ENCODE data around the gene PTPN13. TPM values are rescaled to one million over a fixed set of nuclear protein-coding genes. Genes with fewer than 3 reads are reported as not detected.

The PTPN13 gene
- total RNA-seq, 1 donor from 2014 or later = 69.9 TPM

GRCh38 chr4:86841309-86841708 is 247.2 kb downstream of the PTPN13 start:
- intact Hi-C loops (cut with DNase I) = no loop called here
- ATAC-seq (no peak), DNase-seq (no peak)
- Histone ChIP-seq H3K27ac (no peak overlapping the region), H3K4me3 (no peak overlapping the region), H3K9me3 (no peaks in the 10 kb centered on the region), H3K27me3 (no peaks in the 10 kb centered on the region), H3K36me3 (no peaks in the 10 kb centered on the region), H3K4me1 (no peaks in the 10 kb centered on the region)
- TF ChIP-seq, protein P1, sequence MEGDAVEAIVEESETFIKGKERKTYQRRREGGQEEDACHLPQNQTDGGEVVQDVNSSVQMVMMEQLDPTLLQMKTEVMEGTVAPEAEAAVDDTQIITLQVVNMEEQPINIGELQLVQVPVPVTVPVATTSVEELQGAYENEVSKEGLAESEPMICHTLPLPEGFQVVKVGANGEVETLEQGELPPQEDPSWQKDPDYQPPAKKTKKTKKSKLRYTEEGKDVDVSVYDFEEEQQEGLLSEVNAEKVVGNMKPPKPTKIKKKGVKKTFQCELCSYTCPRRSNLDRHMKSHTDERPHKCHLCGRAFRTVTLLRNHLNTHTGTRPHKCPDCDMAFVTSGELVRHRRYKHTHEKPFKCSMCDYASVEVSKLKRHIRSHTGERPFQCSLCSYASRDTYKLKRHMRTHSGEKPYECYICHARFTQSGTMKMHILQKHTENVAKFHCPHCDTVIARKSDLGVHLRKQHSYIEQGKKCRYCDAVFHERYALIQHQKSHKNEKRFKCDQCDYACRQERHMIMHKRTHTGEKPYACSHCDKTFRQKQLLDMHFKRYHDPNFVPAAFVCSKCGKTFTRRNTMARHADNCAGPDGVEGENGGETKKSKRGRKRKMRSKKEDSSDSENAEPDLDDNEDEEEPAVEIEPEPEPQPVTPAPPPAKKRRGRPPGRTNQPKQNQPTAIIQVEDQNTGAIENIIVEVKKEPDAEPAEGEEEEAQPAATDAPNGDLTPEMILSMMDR (IDR thresholded peaks at IDR 0.05) = no peak

GRCh38 chr4:86845593-86845992 is 251.5 kb downstream of the PTPN13 start:
- no peaks in the 10 kb centered on the region for H3K4me1 ChIP-seq
- no peak overlapping the region for H3K27ac ChIP-seq
- intact Hi-C loops (cut with DNase I) = no loop called here
- TF ChIP-seq, protein P1 (IDR thresholded peaks at IDR 0.05) = no peak
- DNase-seq = no peak
- H3K36me3 ChIP-seq = no peaks in the 10 kb centered on the region
- H3K9me3 ChIP-seq = no peaks in the 10 kb centered on the region
- H3K4me3 ChIP-seq = no peak overlapping the region
- ATAC-seq = peak; percentile 27
- H3K27me3 ChIP-seq = no peaks in the 10 kb centered on the region

- Histone ChIP-seq H3K36me3 (no peaks in the 10 kb centered on the region), H3K4me1 (no peaks in the 10 kb centered on the region), H3K27ac (no peak overlapping the region), H3K4me3 (no peak overlapping the region), H3K27me3 (no peaks in the 10 kb centered on the region), H3K9me3 (no peaks in the 10 kb centered on the region)
- TF ChIP-seq, protein P1 (IDR thresholded peaks at IDR 0.05) = no peak
- DNase-seq = no peak
- intact Hi-C loops (cut with DNase I) = no loop called here
- no peak for ATAC-seq
Observed at GRCh38 chr4:86846921-86847320, 252.8 kb downstream of the PTPN13 start.

DNA sequence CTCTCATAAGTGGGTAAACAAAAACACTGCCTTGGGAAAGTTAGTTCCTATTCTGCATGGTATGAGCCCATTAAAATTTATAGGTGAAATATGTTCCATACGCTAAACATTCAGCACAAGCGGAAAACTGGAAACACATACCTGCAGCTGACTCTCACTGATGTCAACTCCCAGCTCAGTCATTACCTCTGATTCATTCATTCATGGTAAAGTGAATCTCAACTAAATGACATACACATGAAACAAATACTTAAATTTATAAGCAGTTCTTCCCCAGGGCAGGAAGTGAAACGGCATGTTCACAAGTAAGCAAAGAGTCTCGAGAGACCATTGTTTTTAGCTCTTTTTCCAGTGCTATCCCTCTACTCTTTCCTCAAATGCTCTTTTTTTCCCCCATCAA is 253.5 kb downstream of the PTPN13 start:
- no peak overlapping the region for H3K4me3 ChIP-seq
- no peak overlapping the region for H3K27ac ChIP-seq
- DNase-seq (no peak), ATAC-seq (no peak)
- TF ChIP-seq, protein P1 (IDR thresholded peaks at IDR 0.05) = no peak
- H3K27me3 ChIP-seq = no peaks in the 10 kb centered on the region
- no peaks in the 10 kb centered on the region for H3K36me3 ChIP-seq
- H3K4me1 ChIP-seq = no peaks in the 10 kb centered on the region
- intact Hi-C loops (cut with DNase I) = no loop called here
- no peaks in the 10 kb centered on the region for H3K9me3 ChIP-seq

- no peaks in the 10 kb centered on the region for H3K36me3 ChIP-seq
- H3K4me1 ChIP-seq = no peaks in the 10 kb centered on the region
- intact Hi-C loops (cut with DNase I) = no loop called here
- no peak for ATAC-seq
- no peaks in the 10 kb centered on the region for H3K9me3 ChIP-seq
- TF ChIP-seq, protein P1 (IDR thresholded peaks at IDR 0.05) = no peak
- H3K27ac ChIP-seq = no peak overlapping the region
- no peaks in the 10 kb centered on the region for H3K27me3 ChIP-seq
- no peak overlapping the region for H3K4me3 ChIP-seq
- no peak for DNase-seq
Observed at GRCh38 chr4:86848136-86848535, 254.0 kb downstream of the PTPN13 start.

All from upper lobe of right lung (tissue), 1 donor.